Endothelial cell (in vitro differentiated cells): ENCODE measurements around the gene OTOP2. TPM values are rescaled to one million over a fixed set of nuclear protein-coding genes. Genes with fewer than 3 reads are reported as not detected.
A peak's percentile ranks its signal among the peaks of the same experiment; 100 is the strongest.

Experiments used
- DNase-seq: peaks from one replicate; pipeline ENCODE4 v3.0.0; 2021; ENCODE audit warnings: low spot score
- H3K27ac Mint-ChIP-seq: one replicate; pipeline ENCODE4 v1.8.0; 2021; ENCODE audit warnings: mixed read lengths, inconsistent platforms; ENCODE audit not compliant: unreplicated experiment
- H3K27me3 Mint-ChIP-seq: one replicate; pipeline ENCODE4 v1.8.0; 2021; ENCODE audit warnings: mild to moderate bottlenecking, moderate library complexity, mixed read lengths, inconsistent platforms; ENCODE audit not compliant: unreplicated experiment
- H3K36me3 Mint-ChIP-seq: one replicate; pipeline ENCODE4 v1.8.0; 2021; ENCODE audit warnings: mild to moderate bottlenecking, low read depth, mixed read lengths, inconsistent platforms; ENCODE audit not compliant: unreplicated experiment
- H3K4me1 Mint-ChIP-seq: one replicate; pipeline ENCODE4 v1.8.0; 2021; ENCODE audit warnings: mild to moderate bottlenecking, mixed read lengths, inconsistent platforms; ENCODE audit not compliant: unreplicated experiment
- H3K4me3 Mint-ChIP-seq: one replicate; pipeline ENCODE4 v1.8.0; 2021; ENCODE audit warnings: mild to moderate bottlenecking, mixed read lengths, inconsistent platforms; ENCODE audit not compliant: unreplicated experiment
- H3K9me3 Mint-ChIP-seq: one replicate; pipeline ENCODE4 v1.8.0; 2021; ENCODE audit warnings: mixed read lengths, inconsistent platforms; ENCODE audit not compliant: unreplicated experiment
- CTCF ChIP-seq: fragments of 200-600 bp; sonication (generic); IDR thresholded peaks from one replicate; pipeline ENCODE4 v1.5.0; 2021; ENCODE audit warnings: antibody characterized with exemption; ENCODE audit not compliant: unreplicated experiment
- total RNA-seq: library from RNA; stranded (reverse); fragmentation: NEBNext Ultra II Directional; extraction: Animal tissue kit (Norgen Biotek cat#: 25700); gene quantifications from one replicate; pipeline ENCODE4 v1.2.1, GENCODE V29; 2021; ENCODE audit not compliant: unreplicated experiment

The OTOP2 gene
- total RNA-seq, 1 donor from 2014 or later, result not detected

DNA sequence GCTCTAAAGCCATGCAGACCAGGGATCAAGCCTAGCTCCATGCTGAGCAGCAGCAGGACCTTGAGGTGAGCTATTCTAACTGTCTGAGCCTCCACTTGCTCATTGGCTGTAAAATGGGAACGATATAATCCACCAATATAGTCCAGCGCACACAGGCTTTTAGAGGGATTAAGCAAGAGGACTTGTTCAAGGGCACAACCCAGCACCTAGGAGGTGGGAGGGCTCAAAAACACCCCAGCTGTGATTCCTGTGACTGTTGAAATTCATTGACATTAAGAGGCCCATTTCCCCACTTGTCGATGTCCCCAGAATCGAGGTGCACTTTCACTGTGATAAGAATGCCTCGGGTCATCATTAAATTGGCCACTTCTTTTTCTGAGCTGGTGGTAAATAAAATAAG is 5.2 kb upstream of the OTOP2 start:
- Mint-ChIP-seq H3K27ac (no peak overlapping the region), H3K4me3 (no peak overlapping the region), H3K27me3 (peaks cover 7% of the 10 kb centered on the region), H3K36me3 (no peaks in the 10 kb centered on the region), H3K9me3 (no peaks in the 10 kb centered on the region), H3K4me1 (no peaks in the 10 kb centered on the region)
- DNase-seq, result no peak
- TF ChIP-seq CTCF, result no peak

- no peaks in the 10 kb centered on the region for H3K4me1 Mint-ChIP-seq
- H3K36me3 Mint-ChIP-seq, result no peaks in the 10 kb centered on the region
- no peak overlapping the region for H3K27ac Mint-ChIP-seq
- no peak for TF ChIP-seq CTCF
- peak; percentile 40 for DNase-seq
- no peaks in the 10 kb centered on the region for H3K9me3 Mint-ChIP-seq
- no peak overlapping the region for H3K4me3 Mint-ChIP-seq
- peaks cover 9% of the 10 kb centered on the region for H3K27me3 Mint-ChIP-seq
These were observed 4.4 kb upstream of the OTOP2 start for GRCh38 chr17:74919440-74920305.

DNA sequence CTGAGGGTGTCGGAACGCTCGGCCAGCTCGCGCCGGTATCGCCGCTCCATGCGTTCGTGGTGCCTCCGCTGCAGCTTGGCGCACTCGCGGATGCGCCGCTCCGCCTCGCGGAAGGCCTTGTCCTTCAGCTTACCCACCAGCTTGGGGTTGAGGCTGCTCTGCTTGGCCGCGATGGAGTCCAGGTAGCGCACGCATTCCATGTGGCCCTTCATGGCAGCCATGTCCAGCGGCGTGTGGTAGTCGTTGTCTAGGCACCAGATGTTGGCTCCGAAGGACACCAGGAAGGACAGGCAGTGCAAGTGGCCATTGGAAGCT is 3.8 kb upstream of the OTOP2 start:
- no peak overlapping the region for H3K27ac Mint-ChIP-seq

DNA sequence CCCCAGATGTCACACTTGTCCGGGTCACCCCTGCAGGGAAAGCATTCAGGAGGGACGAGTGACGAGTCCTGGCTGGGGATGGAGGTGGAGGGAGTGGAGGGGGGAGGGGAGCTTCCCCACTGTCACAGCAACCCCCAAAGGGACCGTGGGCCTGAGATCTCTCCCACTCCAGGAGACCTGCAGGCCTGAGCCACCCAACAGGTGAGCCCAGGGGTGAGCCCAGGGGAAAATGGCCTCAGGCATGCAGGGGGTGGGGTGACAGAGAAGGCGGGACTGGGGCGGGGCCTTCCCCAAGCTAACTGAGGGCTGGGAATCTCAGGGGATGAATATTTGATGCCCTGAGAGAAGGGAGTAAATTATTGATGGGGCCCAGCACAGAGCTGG is 3.4 kb upstream of the OTOP2 start:
- Mint-ChIP-seq H3K27ac (no peak overlapping the region), H3K4me3 (no peak overlapping the region), H3K36me3 (no peaks in the 10 kb centered on the region), H3K9me3 (no peaks in the 10 kb centered on the region), H3K27me3 (peaks cover 18% of the 10 kb centered on the region), H3K4me1 (no peaks in the 10 kb centered on the region)
- no peak for TF ChIP-seq CTCF
- no peak for DNase-seq

More for the DNA sequence above, 3.8 kb upstream of the OTOP2 start:
- no peaks in the 10 kb centered on the region for H3K9me3 Mint-ChIP-seq
- H3K36me3 Mint-ChIP-seq, result no peaks in the 10 kb centered on the region
- no peak for DNase-seq
- TF ChIP-seq CTCF, result no peak
- H3K27me3 Mint-ChIP-seq, result peaks cover 14% of the 10 kb centered on the region
- H3K4me1 Mint-ChIP-seq, result no peaks in the 10 kb centered on the region
- no peak overlapping the region for H3K4me3 Mint-ChIP-seq

DNA sequence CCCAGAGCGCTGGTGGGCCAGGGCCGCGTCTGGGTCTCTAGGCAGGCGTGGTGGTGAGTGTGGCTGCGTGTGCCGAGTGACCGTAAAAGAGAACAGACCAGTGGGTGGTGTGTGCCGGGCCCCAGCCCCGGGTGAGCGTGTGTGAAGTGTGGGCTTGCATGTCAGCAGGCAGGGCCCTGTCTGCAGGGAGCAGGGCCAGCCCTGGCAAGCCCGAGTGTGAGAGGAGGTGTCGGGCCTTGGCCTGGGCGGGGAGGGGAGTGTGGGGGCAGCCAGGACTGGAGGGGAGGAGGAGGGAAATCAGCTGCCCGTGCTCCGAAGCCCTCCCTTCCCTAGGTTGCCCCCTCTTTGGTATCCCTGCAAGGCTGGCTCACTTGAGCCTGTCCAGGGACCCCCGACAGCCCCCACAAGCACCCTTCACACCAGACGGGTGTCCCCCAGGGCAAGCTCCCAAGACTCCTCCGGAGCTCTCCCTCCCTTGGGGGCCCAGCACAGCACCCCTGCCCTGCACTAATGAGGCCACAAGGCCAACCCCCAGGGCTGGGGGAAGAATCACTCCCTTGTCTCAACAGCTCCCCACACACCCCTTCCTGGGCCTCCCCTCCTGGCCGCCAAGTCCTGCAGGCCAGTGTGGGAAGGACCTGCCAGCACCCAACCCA is 2.9 kb upstream of the OTOP2 start:
- no peak for DNase-seq
- no peak overlapping the region for H3K27ac Mint-ChIP-seq
- H3K9me3 Mint-ChIP-seq, result no peaks in the 10 kb centered on the region
- peaks cover 23% of the 10 kb centered on the region for H3K27me3 Mint-ChIP-seq
- no peak for TF ChIP-seq CTCF
- H3K4me3 Mint-ChIP-seq, result no peak overlapping the region
- H3K36me3 Mint-ChIP-seq, result no peaks in the 10 kb centered on the region
- no peaks in the 10 kb centered on the region for H3K4me1 Mint-ChIP-seq
